Stimulated activated CD4-positive, alpha-beta T cell treated with anti-CD3 and anti-CD28 coated beads, Interleukin-12 subunit alpha, Interleukin-12 subunit beta, amount 100 ng/mL, for 48 hours (primary cell): ENCODE data around the gene BICRAL.
"Not testable (repeated sequence)": the region's sequence is repeated elsewhere in the genome, so short reads cannot be mapped to it uniquely, and the experiment has no call there.

Experiments
- DNase-seq, 3 donors: peaks; one replicate each; pipeline ENCODE4 v3.0.0-alpha.2; 2020; ENCODE audit warnings: low read depth in 2 of 3, low spot score in 1 of 3

BICRAL gene

GRCh38 chr6:42781796-42782688 lies at the start of gene BICRAL:
Gene BICRAL, plus strand, starts transcription at chr6:42782052. Its CDS starts 39,971 bp downstream, at chr6:42822023.
- DNase-seq, result peak; percentile 52 to 81 (median 64)

GRCh38 chr6:42733867-42734481 lies 47.9 kb upstream of the BICRAL start:
- not testable (repeated sequence) for DNase-seq

- no peak for DNase-seq
Observed at GRCh38 chr6:42735976-42736375, 45.9 kb upstream of the BICRAL start.

GRCh38 chr6:42740725-42741124 lies 41.1 kb upstream of the BICRAL start:
- DNase-seq, result no peak

- DNase-seq, result no peak
Observed at GRCh38 chr6:42742116-42742894, 39.5 kb upstream of the BICRAL start.

GRCh38 chr6:42744351-42744893 lies 37.4 kb upstream of the BICRAL start:
- DNase-seq, result no peak

- DNase-seq, result peak in 2 of 3 donors; percentile 21 to 25
Observed at GRCh38 chr6:42745083-42745639, 36.7 kb upstream of the BICRAL start.

- peak; percentile 85 to 92 (median 87) for DNase-seq
Observed at GRCh38 chr6:42745640-42746462, 36.0 kb upstream of the BICRAL start, which contains the start of gene TBCC. Gene TBCC, minus strand, starts transcription at chr6:42746103. Its CDS starts 30 bp downstream, at chr6:42746073.

- DNase-seq, result peak; percentile 63 to 80 (median 72)
Observed at GRCh38 chr6:42746463-42747391, 35.1 kb upstream of the BICRAL start.

GRCh38 chr6:42748203-42748898 lies 33.5 kb upstream of the BICRAL start:
- no peak for DNase-seq

- DNase-seq, result no peak
Observed at GRCh38 chr6:42751055-42751454, 30.8 kb upstream of the BICRAL start.

- no peak for DNase-seq
Observed at GRCh38 chr6:42754759-42755158, 27.1 kb upstream of the BICRAL start.

- no peak for DNase-seq
Observed at GRCh38 chr6:42756722-42757121, 25.1 kb upstream of the BICRAL start.

GRCh38 chr6:42758756-42759430 lies 23.0 kb upstream of the BICRAL start:
- DNase-seq, result no peak

- DNase-seq, result no peak
Observed at GRCh38 chr6:42761287-42762067, 20.4 kb upstream of the BICRAL start.

- no peak for DNase-seq
Observed at GRCh38 chr6:42762426-42762859, 19.4 kb upstream of the BICRAL start.

GRCh38 chr6:42762950-42763349 lies 18.9 kb upstream of the BICRAL start:
- DNase-seq, result no peak
